ENCODE results near the gene GRIN2A. TPM values are rescaled to one million over a fixed set of nuclear protein-coding genes. Genes with fewer than 3 reads are reported as not detected.

The GRIN2A gene
- total and polyA plus RNA-seq, 2 of the 8 experiments (the other 6 are each of a cell fraction or from before 2014, with no cell fraction given): 0.18 to 1.8 TPM

DNA sequence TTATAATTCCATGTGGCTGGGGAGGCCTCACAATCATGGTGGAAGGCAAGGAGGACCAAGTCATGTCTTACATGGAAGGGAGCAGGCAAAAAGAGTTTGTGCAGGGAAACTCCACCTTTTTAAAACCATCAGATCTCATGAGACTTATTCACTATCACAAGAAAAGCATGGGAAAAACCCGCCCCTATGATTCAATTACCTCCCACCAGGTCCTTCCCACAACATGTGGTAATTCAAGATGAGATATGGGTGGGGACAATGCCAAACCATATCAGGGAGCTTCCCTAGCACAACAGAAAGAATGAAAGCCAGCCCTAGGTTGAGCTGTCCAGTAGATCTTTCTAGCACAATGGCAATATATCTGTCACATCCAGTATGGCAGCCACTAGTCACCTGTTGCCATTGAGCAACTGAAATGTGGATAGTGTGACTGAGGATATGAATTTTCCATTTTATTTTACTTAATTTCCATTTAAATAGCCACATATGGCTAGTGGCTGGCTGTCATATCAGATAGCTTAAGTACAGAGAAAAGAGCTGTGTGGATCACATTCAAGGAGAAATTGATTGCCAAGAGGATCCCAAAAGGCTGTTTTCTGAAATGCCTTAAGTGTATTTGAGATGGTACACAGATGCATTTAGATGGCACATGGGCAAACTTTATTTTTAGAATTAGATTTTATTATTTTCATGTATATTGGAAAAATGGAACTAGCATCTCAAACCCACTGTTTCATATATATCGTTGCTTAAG lies 273.0 kb downstream of the GRIN2A start:
- H2BK5ac ChIP-seq (ENCODE audit: low read depth, low read length): no peak overlapping the region
- no peak overlapping the region for H2AK5ac ChIP-seq (ENCODE audit: low read depth, low read length)
- no peaks in the 10 kb centered on the region for H3K27me3 ChIP-seq (replicated peaks in 1 of 4; ENCODE audit: control insufficient read depth in 3 of 4, extremely low read depth in 1 of 4, insufficient read depth in 3 of 4, low read length in 3 of 4)
- no peak overlapping the region for H3K4me3 ChIP-seq (ENCODE audit: extremely low read depth in 1 of 4, insufficient read depth in 2 of 4, low read depth in 3 of 4, low read length in 4 of 4)
- no peak overlapping the region for H2BK15ac ChIP-seq (ENCODE audit: low read length)
- H3K79me1 ChIP-seq (ENCODE audit: low read depth, low read length): no peaks in the 10 kb centered on the region
- H2AFZ ChIP-seq (ENCODE audit: low read length): peak overlapping the region; percentile 60; the same call in 1 of the 2 replicates
- no peak overlapping the region for H4K91ac ChIP-seq (replicated peaks; ENCODE audit: insufficient read length, low read length)
- H3K4me1 ChIP-seq (replicated peaks in 1 of 4; ENCODE audit: control insufficient read depth in 3 of 4, insufficient read depth in 4 of 4, low read length in 3 of 4): no peaks in the 10 kb centered on the region; a peak in 1 of 7 replicates
- H4K20me1 ChIP-seq (replicated peaks in 1 of 2; ENCODE audit: control insufficient read depth in 1 of 2, insufficient read depth in 2 of 2, low read length in 2 of 2): no peaks in the 10 kb centered on the region
- H3K79me2 ChIP-seq (ENCODE audit: control insufficient read depth in 1 of 2, insufficient read depth in 2 of 2, low read length in 2 of 2): no peaks in the 10 kb centered on the region
- no peak overlapping the region for H2BK20ac ChIP-seq (ENCODE audit: low read length)
- no peak overlapping the region for H4K5ac ChIP-seq (ENCODE audit: insufficient read length, low read depth, low read length)
- H3K36me3 ChIP-seq (ENCODE audit: control insufficient read depth in 2 of 4, insufficient read depth in 4 of 4, low read length in 3 of 4): no peaks in the 10 kb centered on the region
- H3K27ac ChIP-seq (ENCODE audit: low read depth, low read length): no peak overlapping the region
- TF ChIP-seq CHD2 (IDR thresholded peaks at IDR 0.05; ENCODE audit: low read length) (no peak), TEAD4 (IDR thresholded peaks at IDR 0.05; ENCODE audit: low read depth, low read length) (no peak)
- H3K9me3 ChIP-seq (ENCODE audit: insufficient read depth in 2 of 2, low read depth in 1 of 2, low read length in 1 of 2): no peaks in the 10 kb centered on the region
- H3K4ac ChIP-seq (replicated peaks; ENCODE audit: insufficient read length, low read depth, low read length): no peak overlapping the region
- CTCF ChIA-PET (ENCODE audit: partially characterized antibody): interaction anchor here (1.2 to 1.6 kb wide), 3 partner anchors 14 to 21 kb away, joined by 3 to 4 read pairs (median 4); no protein-coding TSS in a partner anchor
- no peak overlapping the region for H2BK12ac ChIP-seq (ENCODE audit: low read depth, low read length)
- POLR2A ChIA-PET (ENCODE audit: partially characterized antibody): no interaction called here
- no peak overlapping the region for H3K18ac ChIP-seq (ENCODE audit: extremely low read depth, low read length)
- no peak for DNase-seq (ENCODE audit: low read depth in 1 of 2, low spot score in 2 of 2)
- H3K4me2 ChIP-seq (ENCODE audit: insufficient read depth in 1 of 2, low read depth in 2 of 2, low read length in 2 of 2): no peak overlapping the region
- no peak overlapping the region for H3K56ac ChIP-seq (replicated peaks; ENCODE audit: insufficient read length, low read depth, low read length)
- no peak overlapping the region for H3K9ac ChIP-seq (replicated peaks in 1 of 4; ENCODE audit: extremely low read depth in 1 of 4, low read depth in 3 of 4, low read length in 3 of 4)
- no peak overlapping the region for H4K8ac ChIP-seq (ENCODE audit: extremely low read depth, insufficient read depth, low read length)
- no peak overlapping the region for H3K23ac ChIP-seq (ENCODE audit: insufficient read length)
- no peak for FAIRE-seq
- H3K14ac ChIP-seq (ENCODE audit: insufficient read length): no peak overlapping the region
- H2BK120ac ChIP-seq (replicated peaks; ENCODE audit: low read depth, low read length): no peak overlapping the region
- WGBS, 2 experiments (ENCODE audit: extremely low coverage in 1 of 2, insufficient coverage in 1 of 2, insufficient read length in 1 of 2, insufficient replicate concordance in 2 of 2, low coverage in 1 of 2, low lambda C conversion rate in 2 of 2, missing lambda C conversion rate in 1 of 2): 98% methylated on average over 2 of the region's 2 CpGs; no CpG with 5 or more reads in 1 of the 2 experiments
- H3K23me2 ChIP-seq (ENCODE audit: low read depth, low read length): no peaks in the 10 kb centered on the region
